Activated CD8-positive, alpha-beta memory T cell treated with anti-CD3 and anti-CD28 coated beads, Interleukin-2, amount 10 ng/mL, durations not matched to agents 7 days and 5 days (primary cell): ENCODE measurements around the gene EIF4EBP3. TPM values are rescaled to one million over a fixed set of nuclear protein-coding genes. Genes with fewer than 3 reads are reported as not detected.

Experiments
- ATAC-seq: fragments of 150-1000 bp; cut with Tn5 transposase; one replicate; pipeline ENCODE4 v1.10.0; 2021; ENCODE audit warnings: moderate library complexity
- CTCF ChIA-PET: fragments of 350-600 bp; sonication (Branson Sonifier 250); formaldehyde crosslinking; loops from one replicate; lab custom pipeline; 2021; ENCODE audit warnings: antibody characterized with exemption; lab: Charles Lee
- DNase-seq: peaks from one replicate; pipeline ENCODE4 v3.0.0-alpha.2; 2020
- H3K27ac Mint-ChIP-seq: one replicate; pipeline ENCODE4 v1.8.0; 2021; ENCODE audit warnings: mild to moderate bottlenecking, mixed read lengths
- H3K27me3 Mint-ChIP-seq: one replicate; pipeline ENCODE4 v1.8.0; 2021; ENCODE audit warnings: mixed read lengths
- H3K36me3 Mint-ChIP-seq: one replicate; pipeline ENCODE4 v1.8.0; 2021; ENCODE audit warnings: mild to moderate bottlenecking, mixed read lengths
- H3K4me1 Mint-ChIP-seq: one replicate; pipeline ENCODE4 v1.8.0; 2021; ENCODE audit warnings: mixed read lengths
- H3K4me3 Mint-ChIP-seq: one replicate; pipeline ENCODE4 v1.8.0; 2021; ENCODE audit warnings: mild to moderate bottlenecking, moderate library complexity, mixed read lengths
- H3K9me3 Mint-ChIP-seq: one replicate; pipeline ENCODE4 v1.8.0; 2022; ENCODE audit warnings: low read depth, mixed read lengths
- microRNA-seq: library from miRNA; unstranded; fragments of <30 nt; microRNA quantifications from one replicate; pipeline ENCODE4 v1.2.0, GENCODE V29; 2022
- total RNA-seq, 2 experiments: library from RNA; stranded (reverse); gene quantifications; one replicate each; pipeline ENCODE4 v1.2.3, GENCODE V29; 2021

Gene EIF4EBP3
- total RNA-seq, 2 experiments from 2014 or later = 7.4 to 9.0 TPM

DNA sequence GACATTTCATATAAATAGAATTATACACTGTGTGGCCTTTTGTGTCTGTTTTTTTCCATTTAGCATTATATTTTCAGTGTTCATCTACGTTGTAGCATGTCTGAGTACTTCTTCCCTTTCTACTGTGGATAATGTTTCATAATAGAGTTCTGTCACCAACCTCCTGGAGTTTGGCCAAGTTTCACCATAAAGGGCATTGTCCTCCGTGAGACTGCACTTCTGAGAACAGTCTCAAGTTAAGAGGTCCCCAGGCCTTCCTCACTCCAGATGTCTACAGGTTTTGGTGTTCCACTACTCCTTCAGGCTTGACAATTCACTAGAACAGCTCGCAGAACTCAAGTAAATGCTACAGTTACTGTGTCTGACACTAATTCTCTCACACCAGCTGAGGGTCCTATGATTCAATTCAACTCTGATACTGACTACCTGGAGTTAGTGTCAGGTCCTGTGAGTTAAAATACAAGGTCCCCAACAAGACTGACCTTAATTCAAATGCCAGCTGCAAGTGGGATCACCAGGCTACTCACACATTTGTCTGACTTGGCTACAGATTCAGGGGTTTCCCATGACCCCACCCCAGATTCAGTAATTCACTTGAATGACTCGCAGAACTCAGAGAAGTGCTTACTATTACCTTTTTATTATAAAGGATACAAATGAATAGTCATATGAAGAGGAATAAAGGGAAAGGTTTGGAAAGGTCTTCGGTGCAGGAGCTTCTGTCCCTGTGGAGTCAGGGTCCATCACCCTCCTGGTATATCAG, 48.3 kb downstream of the EIF4EBP3 start:
- Mint-ChIP-seq H3K9me3 (no peaks in the 10 kb centered on the region), H3K27me3 (no peaks in the 10 kb centered on the region), H3K36me3 (no peaks in the 10 kb centered on the region), H3K27ac (no peak overlapping the region), H3K4me3 (no peak overlapping the region), H3K4me1 (no peaks in the 10 kb centered on the region)
- CTCF ChIA-PET = no interaction called here
- DNase-seq = no peak
- ATAC-seq = no peak

GRCh38 chr5:140596321-140596741, 48.9 kb downstream of the EIF4EBP3 start:
- no peaks in the 10 kb centered on the region for H3K4me1 Mint-ChIP-seq
- no peaks in the 10 kb centered on the region for H3K9me3 Mint-ChIP-seq
- H3K27ac Mint-ChIP-seq = no peak overlapping the region
- DNase-seq = no peak
- no peak overlapping the region for H3K4me3 Mint-ChIP-seq
- H3K27me3 Mint-ChIP-seq = no peaks in the 10 kb centered on the region
- ATAC-seq = no peak
- no peaks in the 10 kb centered on the region for H3K36me3 Mint-ChIP-seq
- CTCF ChIA-PET = no interaction called here

DNA sequence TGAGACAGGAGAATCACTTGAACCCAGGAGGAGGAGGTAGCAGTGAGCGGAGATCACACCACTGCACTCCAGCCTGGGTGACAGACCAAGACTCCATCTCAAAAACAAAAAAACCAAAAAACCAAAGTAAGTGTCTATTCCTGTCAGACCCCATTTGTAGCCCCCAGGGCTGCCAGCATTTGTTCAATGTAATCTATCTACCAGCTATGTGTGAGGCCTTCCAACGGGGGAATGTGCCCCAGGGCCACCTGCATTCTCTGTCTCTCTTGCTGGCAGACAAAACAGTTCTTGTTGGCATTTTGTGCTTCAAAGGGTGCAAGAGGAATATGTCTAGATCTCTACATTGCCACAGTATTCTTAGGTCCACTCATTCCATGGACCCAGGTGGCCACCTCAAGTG, 51.4 kb downstream of the EIF4EBP3 start:
- no peaks in the 10 kb centered on the region for H3K27me3 Mint-ChIP-seq
- H3K36me3 Mint-ChIP-seq = no peaks in the 10 kb centered on the region
- ATAC-seq = no peak
- no peak overlapping the region for H3K4me3 Mint-ChIP-seq
- no peak for DNase-seq
- no peaks in the 10 kb centered on the region for H3K4me1 Mint-ChIP-seq
- no peaks in the 10 kb centered on the region for H3K9me3 Mint-ChIP-seq
- CTCF ChIA-PET = no interaction called here
- H3K27ac Mint-ChIP-seq = no peak overlapping the region

Small RNAs within 50 kb of the gene (microRNA-seq; reads per million reads assigned to microRNA genes)
- gene MIR6831 = 1.3 reads per million

Other genes starting within 250 kb of the EIF4EBP3 start
- gene PFDN1, start 244.6 kb upstream of the EIF4EBP3 start, total RNA-seq = 10 to 100 TPM; 48.9 to 57.5 TPM
- gene HBEGF, start 201.1 kb upstream of the EIF4EBP3 start, total RNA-seq = 10 to 100 TPM; 10.7 to 13.5 TPM
- gene SLC4A9, start 187.5 kb upstream of the EIF4EBP3 start, total RNA-seq = under 1 TPM; 0.07 to 0.35 TPM
- 100 to 1,000 TPM; 111 to 124 TPM for gene ANKHD1, start 145.8 kb upstream of the EIF4EBP3 start, total RNA-seq
- 10 to 100 TPM; 37.9 to 47.3 TPM for gene SRA1, start 9.8 kb downstream of the EIF4EBP3 start, total RNA-seq
- 10 to 100 TPM; 20.0 to 24.8 TPM for gene APBB3, start 16.9 kb downstream of the EIF4EBP3 start, total RNA-seq
- gene SLC35A4, start 17.2 kb downstream of the EIF4EBP3 start, total RNA-seq = 100 to 1,000 TPM; 100 to 101 TPM
- gene CD14, start 85.5 kb downstream of the EIF4EBP3 start, total RNA-seq = under 1 TPM; 0.38 to 0.56 TPM
- gene TMCO6, start 91.8 kb downstream of the EIF4EBP3 start, total RNA-seq = 10 to 100 TPM; 33.1 to 35.3 TPM
- 10 to 100 TPM; 75.0 to 77.0 TPM for gene NDUFA2, start 100.0 kb downstream of the EIF4EBP3 start, total RNA-seq
- 100 to 1,000 TPM; 102 to 113 TPM for gene IK, start 100.2 kb downstream of the EIF4EBP3 start, total RNA-seq
- gene WDR55, start 117.2 kb downstream of the EIF4EBP3 start, total RNA-seq = 10 to 100 TPM; 38.7 to 40.6 TPM
- gene DND1, start 125.9 kb downstream of the EIF4EBP3 start, total RNA-seq = 1 to 10 TPM; 2.8 to 2.9 TPM
- gene HARS1, start 143.7 kb downstream of the EIF4EBP3 start, total RNA-seq = 10 to 100 TPM; 75.9 to 93.9 TPM
- 10 to 100 TPM; 30.7 to 36.6 TPM for gene HARS2, start 143.8 kb downstream of the EIF4EBP3 start, total RNA-seq
- gene ZMAT2, start 152.8 kb downstream of the EIF4EBP3 start, total RNA-seq = 10 to 100 TPM; 45.0 to 58.6 TPM
- not detected for gene PCDHA1, start 238.5 kb downstream of the EIF4EBP3 start, total RNA-seq
- gene PCDHA2, start 247.2 kb downstream of the EIF4EBP3 start, total RNA-seq = not detected